Measurements from ENCODE around the gene INVS. TPM values are rescaled to one million over a fixed set of nuclear protein-coding genes. Genes with fewer than 3 reads are reported as not detected.

INVS gene
- total RNA-seq: 10 to 100 TPM; 19.2 to 24.1 (median 23.4) TPM

GRCh38 chr9:100098887-100099721, at the start of gene INVS, which contains the start of gene ERP44:
TSS of gene INVS (plus strand) at chr9:100099243. CDS start at chr9:100104522, 5,279 bp downstream.
TSS of gene ERP44 (minus strand) at chr9:100099000. CDS start at chr9:100098840, 160 bp downstream.
- H3K36me3 ChIP-seq: peaks cover 1 to 14% (median 5%) of the 10 kb centered on the region in 4 donors
- TF ChIP-seq EP300 (IDR thresholded peaks at IDR 0.05): no peak
- peak; percentile 75 for TF ChIP-seq POLR2A (IDR thresholded peaks at IDR 0.05; ENCODE audit: low read depth)
- TF ChIP-seq CTCF (IDR thresholded peaks at IDR 0.05): no peak
- TF ChIP-seq POLR2AphosphoS5 (IDR thresholded peaks at IDR 0.05): peak; percentile 91 to 95
- H3K27ac ChIP-seq (replicated peaks in 1 of 4): peak within 1 kb of the TSS; percentile 86 to 95 (median 91)
- no peaks in the 10 kb centered on the region for H3K9me3 ChIP-seq
- H3K4me1 ChIP-seq: peaks cover 20 to 43% (median 31%) of the 10 kb centered on the region in 4 donors
- H3K4me3 ChIP-seq: peak within 1 kb of the TSS; percentile 79 to 84 (median 82)
- intact Hi-C loops (cut with DNase I): loop anchor here (5.0 kb wide), 1 partner anchor 277 kb away; the partner anchor contains the start of gene NR4A3
- no peaks in the 10 kb centered on the region for H3K27me3 ChIP-seq
- peak; percentile 99 for DNase-seq (ENCODE audit: extremely low spot score)
- WGBS: under 1% methylated on average over 42 of the region's 54 CpGs

- DNase-seq (ENCODE audit: extremely low spot score): no peak
- Histone ChIP-seq H3K9me3 (no peaks in the 10 kb centered on the region), H3K27ac (replicated peaks in 1 of 4) (no peak overlapping the region), H3K4me3 (no peak overlapping the region), H3K4me1 (no peaks in the 10 kb centered on the region), H3K36me3 (peaks cover 0 to 32% (median 11%) of the 10 kb centered on the region in 4 donors), H3K27me3 (no peaks in the 10 kb centered on the region)
- intact Hi-C loops (cut with DNase I): no loop called here
- 82% methylated on average over 1 of the region's 1 CpG for WGBS
- no peak for TF ChIP-seq EP300 (IDR thresholded peaks at IDR 0.05)
- TF ChIP-seq CTCF (IDR thresholded peaks at IDR 0.05): no peak
Measured at GRCh38 chr9:100049551-100049950, 49.5 kb upstream of the INVS start.

- no peak for DNase-seq (ENCODE audit: extremely low spot score)
- TF ChIP-seq POLR2AphosphoS5 (IDR thresholded peaks at IDR 0.05) (no peak), CTCF (IDR thresholded peaks at IDR 0.05) (no peak)
- intact Hi-C loops (cut with DNase I): no loop called here
- Histone ChIP-seq H3K4me1 (no peaks in the 10 kb centered on the region), H3K27ac (replicated peaks in 1 of 4) (no peak overlapping the region), H3K36me3 (peaks cover 0 to 29% (median 15%) of the 10 kb centered on the region in 4 donors), H3K9me3 (no peaks in the 10 kb centered on the region), H3K27me3 (no peaks in the 10 kb centered on the region), H3K4me3 (no peak overlapping the region)
- WGBS: 77% methylated on average over 6 of the region's 6 CpGs
Measured at GRCh38 chr9:100052375-100052774, 46.7 kb upstream of the INVS start.

- intact Hi-C loops (cut with DNase I): no loop called here
- Histone ChIP-seq H3K27me3 (no peaks in the 10 kb centered on the region), H3K4me1 (no peaks in the 10 kb centered on the region), H3K27ac (replicated peaks in 1 of 4) (no peak overlapping the region), H3K9me3 (no peaks in the 10 kb centered on the region), H3K4me3 (no peak overlapping the region), H3K36me3 (peaks cover 0 to 38% (median 4%) of the 10 kb centered on the region in 4 donors)
- TF ChIP-seq POLR2A (IDR thresholded peaks at IDR 0.05; ENCODE audit: low read depth): no peak
- no peak for TF ChIP-seq CTCF (IDR thresholded peaks at IDR 0.05)
- no peak for TF ChIP-seq POLR2AphosphoS5 (IDR thresholded peaks at IDR 0.05)
- TF ChIP-seq EP300 (IDR thresholded peaks at IDR 0.05): no peak
- no peak for DNase-seq (ENCODE audit: extremely low spot score)
- WGBS: 91% methylated on average over 2 of the region's 2 CpGs
Measured at GRCh38 chr9:100056561-100056960, 42.5 kb upstream of the INVS start.
